Kidney capillary endothelial cell (primary cell): Measurements from ENCODE around the gene SNRPD3.
"Not testable (repeated sequence)": the region's sequence is repeated elsewhere in the genome, so short reads cannot be mapped to it uniquely, and the experiment has no call there.

Experiments used
- DNase-seq: peaks from one replicate; pipeline ENCODE4 v3.0.0-alpha.2; 2018; ENCODE audit warnings: low spot score

SNRPD3 gene

DNA sequence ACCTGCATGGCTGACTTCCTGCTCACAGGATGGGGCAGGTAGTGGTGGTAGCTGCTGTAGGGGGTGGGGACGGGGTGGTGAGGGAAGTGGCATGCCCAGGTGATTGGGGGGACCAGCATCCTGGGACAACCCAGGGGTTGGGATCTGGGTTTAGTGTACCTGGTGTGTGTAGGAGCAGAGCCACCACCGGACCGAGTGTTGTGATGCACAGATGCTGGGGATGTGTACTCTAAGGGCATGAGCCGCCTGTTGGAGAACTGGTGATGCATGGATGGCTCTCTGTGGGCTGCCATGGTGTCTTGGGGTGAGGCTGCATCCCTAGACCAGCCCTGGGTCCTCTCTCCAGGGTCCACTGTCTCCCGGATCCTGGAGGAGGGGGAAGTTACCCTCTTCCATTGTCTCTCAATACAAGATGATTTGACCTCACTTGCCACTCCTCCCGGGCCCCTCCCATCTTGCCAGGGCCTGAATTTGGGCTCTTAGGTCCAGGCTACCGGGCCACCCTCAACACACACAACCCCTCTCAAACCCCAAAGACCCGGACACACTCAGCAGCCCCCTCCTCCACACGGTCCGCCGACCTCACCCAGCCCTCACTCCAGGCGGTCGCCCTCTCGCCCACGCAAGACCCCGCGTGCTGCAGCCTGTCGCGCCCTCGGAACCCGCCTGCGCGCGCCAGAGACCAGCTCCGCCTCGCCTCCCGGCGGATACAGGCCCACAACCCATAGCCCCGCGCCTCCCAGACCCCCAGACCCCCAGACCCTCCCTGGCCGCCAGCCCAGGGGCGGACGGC lies 36.5 kb downstream of the SNRPD3 start:
- peak; percentile 10 for DNase-seq

DNA sequence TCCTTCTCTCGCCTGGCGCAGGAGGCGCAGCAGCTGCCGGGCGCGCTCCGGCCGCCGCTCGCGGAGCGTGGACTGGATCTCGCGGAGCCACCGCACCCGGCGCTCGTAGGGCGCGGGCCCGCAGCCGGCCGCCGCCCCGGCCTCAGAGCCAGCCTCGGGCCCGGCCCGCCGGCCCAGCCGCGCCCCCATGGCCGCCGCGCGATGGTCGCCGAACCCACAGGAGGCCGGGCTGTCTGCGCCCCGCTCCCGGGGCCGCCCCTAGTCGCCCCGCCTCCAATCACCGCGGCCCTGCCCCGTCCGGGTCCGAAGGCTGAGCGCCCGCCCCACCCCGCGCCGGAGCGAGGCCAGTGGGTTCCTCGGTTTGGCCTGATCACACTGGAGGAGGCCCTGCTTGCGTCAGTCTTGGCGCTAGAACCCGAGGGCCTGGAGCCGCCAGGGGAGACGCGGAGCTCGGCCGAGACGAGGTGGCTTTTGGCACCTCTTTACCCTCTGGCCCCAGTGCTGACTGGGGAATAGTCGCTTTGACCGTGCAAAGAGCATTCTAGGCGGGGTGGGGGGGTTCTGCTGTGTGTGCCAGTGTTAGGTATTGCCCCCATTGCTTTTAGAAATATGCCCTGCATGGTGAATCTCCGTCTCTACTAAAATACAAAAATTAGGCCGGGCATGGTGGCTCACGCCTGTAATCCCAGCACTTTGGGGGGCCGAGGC lies 37.2 kb downstream of the SNRPD3 start, which contains the start of gene LRRC75B:
Gene LRRC75B, minus strand, starts transcription at position 223 of the 708 bp plus-strand sequence. Its CDS starts 34 bp downstream, at position 189.
- peak; percentile 53 for DNase-seq

DNA sequence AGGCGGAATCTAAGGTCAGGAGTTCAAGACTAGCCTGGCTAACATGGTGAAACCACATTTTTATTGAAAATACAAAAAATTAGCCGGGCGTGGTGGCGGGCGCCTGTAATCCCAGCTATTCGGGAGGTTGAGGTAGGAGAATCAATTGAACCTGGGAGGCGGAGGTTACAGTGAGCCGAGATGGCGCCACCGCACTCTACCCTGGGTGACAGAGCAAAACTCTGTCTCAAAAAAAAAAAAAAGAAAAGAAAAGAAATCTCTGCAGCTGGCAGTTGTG lies 37.7 kb downstream of the SNRPD3 start:
- not testable (repeated sequence) for DNase-seq

DNA sequence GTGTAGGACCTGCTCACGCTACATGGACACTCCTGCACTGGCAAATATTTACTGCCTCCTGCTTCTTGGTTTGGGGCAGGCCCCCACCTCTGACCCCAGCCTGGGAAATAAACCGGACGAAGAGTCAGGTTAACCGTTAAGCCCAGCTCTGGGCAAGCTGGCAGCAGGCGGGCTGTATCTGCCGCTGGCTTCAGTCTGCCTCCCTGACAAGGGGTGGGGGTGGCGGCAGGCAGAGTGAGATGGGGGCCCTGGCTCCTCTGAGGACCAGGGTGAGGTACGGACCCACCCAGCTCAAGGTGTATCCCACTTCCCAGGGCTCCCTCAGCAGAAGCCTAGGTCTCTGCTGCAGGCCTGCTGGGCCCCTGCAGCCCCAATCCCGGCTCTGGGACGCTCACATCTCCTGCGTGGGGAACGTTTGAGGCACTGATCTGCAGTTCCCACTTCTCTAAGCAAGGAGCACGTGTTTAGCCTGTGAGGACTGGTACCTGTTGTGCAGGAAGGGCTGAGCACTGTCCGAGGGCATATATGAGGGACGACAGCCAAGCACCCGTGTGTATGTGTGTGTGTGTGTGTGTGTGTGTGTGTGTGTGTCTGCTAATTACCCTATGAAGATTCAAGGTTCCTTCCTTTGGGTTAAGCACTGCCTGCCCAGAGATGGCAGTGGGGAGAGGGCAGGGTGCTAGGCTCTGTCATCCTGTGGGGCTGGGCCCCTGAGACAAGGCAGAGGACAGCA lies 38.2 kb downstream of the SNRPD3 start:
- no peak for DNase-seq

DNA sequence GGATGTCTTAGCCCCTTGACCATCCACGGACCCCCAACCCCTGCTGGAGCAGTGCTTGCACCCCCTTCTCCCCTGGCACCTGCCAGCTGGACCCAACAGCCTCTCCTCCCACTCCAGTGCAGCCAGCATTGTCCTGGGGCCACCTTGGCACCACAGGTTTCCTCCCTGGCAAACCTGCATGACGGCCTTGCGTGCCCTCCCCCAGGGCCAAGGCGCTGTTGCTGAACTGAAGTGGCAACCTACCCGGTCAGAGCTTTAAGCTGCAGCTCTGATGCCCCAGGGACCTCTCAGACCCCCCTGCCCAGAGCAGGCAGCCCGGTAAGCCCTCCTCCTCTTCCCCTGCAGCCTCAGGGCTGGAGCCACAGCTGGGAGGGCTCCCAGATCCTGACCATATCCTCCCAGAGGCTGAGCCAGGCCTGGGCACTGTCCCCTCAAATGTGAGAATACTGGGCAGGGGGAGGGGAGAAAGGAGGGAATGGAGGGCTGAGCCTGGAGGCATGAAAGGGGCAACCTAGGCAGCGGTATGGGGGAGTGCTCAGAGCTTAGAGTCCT lies 38.8 kb downstream of the SNRPD3 start:
- DNase-seq = no peak

DNA sequence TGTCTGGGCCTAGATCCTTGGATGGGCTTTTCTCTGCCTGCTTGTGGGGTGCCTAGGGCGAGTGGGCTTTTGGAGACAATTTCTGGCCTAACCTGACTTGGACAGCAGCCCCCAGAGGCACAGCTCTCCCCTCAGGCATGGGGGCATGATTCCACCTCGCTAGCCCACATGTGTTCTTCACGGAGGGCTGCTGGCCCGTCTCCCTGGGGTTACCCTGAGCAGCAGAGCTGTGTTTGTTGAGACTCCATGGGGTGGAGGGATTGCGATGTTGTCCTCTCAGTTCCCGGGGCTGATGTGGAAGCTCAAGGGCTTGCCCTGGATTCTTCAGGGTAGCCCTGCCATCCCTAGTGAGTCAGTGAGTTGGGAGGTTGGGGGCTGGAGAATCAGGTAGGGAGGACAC lies 39.4 kb downstream of the SNRPD3 start:
- DNase-seq = no peak

DNA sequence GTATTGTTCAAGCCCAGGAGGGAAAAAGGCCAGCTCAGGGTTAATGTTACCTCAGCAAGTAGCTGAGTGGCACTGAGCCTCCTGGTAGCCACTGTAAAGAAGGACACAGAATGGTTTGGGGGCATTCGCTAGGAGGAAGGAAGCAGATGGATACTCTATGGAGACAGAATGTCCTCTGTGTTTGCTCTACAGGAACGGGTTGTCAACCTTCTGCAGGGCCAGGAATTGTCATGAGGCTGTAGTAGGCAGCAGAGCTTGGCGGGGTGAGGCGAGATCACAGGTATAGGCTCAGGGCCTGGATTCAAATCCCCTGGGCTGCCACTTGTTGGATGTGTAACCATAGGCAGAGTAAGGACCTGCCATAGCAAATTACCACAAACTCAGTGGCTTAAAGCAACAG lies 40.1 kb downstream of the SNRPD3 start:
- no peak for DNase-seq

DNA sequence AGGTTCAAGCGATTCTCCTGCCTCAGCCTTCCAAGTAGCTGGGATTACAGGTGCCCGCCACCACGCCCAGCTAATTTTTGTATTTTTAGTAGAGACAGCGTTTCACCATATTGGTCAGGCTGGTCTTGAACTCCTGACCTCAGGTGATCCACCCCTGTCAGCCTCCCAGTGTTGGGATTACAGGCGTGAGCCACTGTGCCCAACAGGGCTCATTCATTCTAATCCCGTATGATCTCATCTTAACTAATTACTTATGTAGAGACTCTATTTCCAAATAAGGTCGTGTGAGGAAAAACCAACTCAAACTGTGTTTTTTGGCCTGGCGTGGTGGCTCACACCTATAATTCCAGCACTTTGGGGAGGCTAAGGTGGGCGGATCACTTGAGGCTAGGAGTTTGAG lies 41.3 kb downstream of the SNRPD3 start:
- not testable (repeated sequence) for DNase-seq

DNA sequence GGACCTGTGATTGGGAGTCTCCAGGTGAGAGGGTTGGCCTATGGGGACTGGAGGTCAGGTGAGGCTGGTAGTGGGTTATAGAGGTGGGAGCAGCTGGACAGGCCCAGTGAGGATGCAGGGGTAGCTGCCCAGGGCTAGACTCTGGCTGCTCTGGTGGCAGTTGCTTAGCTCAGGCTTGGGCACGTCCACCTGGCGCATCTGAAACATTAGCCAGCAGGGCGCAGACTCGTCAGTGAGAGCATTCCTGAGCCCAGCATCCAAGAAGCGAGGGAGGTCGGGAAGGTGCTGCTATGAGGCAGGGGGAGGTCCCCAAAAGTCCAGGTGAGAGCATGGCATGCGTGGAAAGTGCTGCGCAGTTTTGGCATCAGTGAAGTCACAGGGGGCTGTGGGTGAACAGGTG lies 43.7 kb downstream of the SNRPD3 start:
- DNase-seq = no peak

DNA sequence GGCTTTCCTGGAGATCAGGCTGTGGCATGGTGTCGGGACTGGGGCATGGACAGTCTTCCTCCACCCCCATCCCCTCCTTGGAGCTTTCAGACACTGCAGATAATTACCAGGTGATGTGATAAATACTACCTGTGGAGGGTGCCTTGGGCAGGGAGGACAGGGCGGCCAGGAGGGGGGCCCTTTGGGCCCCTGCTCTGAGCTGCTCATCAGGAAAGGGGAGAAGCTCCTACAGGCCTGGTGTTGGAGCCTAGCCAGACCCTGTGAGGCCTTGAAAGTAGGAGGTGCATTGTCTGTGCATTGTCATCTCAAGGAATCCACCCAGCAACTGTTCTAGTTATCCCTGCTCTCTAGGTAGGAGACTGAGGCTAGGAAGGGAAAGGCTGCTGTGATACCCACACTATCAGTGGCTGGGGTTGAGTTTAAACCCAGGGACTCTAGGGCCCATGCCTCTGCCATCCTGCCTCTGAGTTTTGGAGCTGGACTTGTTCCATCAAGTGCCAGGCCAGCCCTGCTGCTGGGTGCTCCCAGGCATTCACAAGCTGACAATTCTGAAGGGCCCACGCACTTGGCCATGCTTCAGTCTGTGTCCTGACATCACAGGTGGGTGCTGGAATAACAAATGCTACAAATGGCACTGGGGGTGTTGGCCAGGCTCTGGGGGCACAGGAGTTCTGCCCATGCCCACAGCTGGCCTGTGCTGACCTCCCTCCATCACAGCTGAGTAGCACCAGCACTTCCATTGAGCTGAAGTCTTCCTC lies 44.3 kb downstream of the SNRPD3 start:
- DNase-seq = not testable (repeated sequence)

DNA sequence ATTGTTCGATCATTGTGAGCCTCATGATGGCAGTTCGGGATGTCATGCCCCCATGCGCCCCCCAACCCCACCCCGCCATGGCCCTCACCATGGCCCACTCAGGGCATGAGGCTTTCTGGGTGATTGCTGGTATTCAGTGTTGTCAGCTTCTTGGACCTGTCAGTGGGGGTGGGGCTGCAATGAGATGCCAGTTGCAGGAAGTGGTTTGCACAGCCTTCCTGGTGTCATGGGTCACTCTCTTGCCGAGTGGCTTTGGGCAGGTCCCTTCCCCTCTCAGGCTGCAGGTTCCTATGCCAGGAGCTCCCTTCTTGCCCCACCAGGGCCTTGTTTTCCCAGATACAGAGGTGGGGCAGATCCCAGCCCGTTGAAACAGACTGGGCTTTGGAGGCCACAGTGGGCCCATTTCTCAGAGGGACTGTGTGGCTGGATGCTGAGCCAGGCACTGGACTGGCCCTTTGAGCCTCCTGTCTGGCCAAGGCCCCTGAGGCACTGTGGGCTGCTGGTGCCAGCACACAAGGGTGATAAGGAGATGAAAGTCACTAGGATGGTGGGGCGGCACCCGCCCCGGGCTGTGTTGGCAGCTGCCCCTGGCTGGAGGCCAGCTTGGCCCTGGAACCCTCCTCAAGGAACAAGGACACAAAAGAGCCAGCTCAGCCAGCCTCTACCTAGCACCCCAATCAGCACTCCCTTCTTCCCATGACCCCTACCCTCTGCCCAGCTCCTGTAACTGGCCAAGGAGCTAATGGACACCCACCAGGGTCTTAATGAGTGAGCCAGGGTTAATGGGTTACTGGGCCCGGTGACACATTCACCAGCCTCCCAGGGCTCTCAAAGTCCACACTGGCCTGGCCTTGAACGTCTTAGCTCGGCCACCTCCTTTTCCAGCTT lies 45.7 kb downstream of the SNRPD3 start:
- no peak for DNase-seq

DNA sequence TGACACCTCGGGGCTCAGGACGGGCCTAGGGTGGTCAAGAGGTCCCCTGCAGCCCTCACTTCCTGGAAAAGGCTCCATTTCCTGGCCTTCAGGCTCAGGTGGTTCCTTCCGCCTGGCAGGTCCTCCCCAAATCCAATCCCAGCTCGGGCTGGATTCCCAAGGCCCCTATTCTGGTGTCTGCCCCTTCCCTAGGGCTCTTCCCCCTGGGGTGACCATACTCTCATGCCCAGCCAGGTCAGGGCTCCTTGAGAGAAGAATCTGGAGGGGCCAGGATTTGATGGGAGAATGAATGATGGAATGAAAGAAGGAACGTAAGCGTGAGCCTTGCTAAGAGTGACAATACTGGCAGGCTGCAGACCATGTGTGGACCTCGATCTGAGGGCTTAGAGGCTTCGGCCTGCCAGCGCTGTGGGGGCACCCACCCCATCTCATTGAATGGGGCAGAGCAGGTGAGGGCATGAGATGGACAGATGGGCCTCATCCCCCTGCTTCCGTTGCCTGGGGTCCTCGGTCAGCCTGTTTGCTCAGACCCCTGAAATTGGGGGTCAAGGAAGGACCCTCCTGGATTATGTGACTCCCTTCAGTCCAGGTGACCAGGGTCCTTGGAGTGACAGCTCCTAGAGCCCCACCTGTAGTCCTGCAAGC lies 46.4 kb downstream of the SNRPD3 start:
- DNase-seq = not testable (repeated sequence)

DNA sequence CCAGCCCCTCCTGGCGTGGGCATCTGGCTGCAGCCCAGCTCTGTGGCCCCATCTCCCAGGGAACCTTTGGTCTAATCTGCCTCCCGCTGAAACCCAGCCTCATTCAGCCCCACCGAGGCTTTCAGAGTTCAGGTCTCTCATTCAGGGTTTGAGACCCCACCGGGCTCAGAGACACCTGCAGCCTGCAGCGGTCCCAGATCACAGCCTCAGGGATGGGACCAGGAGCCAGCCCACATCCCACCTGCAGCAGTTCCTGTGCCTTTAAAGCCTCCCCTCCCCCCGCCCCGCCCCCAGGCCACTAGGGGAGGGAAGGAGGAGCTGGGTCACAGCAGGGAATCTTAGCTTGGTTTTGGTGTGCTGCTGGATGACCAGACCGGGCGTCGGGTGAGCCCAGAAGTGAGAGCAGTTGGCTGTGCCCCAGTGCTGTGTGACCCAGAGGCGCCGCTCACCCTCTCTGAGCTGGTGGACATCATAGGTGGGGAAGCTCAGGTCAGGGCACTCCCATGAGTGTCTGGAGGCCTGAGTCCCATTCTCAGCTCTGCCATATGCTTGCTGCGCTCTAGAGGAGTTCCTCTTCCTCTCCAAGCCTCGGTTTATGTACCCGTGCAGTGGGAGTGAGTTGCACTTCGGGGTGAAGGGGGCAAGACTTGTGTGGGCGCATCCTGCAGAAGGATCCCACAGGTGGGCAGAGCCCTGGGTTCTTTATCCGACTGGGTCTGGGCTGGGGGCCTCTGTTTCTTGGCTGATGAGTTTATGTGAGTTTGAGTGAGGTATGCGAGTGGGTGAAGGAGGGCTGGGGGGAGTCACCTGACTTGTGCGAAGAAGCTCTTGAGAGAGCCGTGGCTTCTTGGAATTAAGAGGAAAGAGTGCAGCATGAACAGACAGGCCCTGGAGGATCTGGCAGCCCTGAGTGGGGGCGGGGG lies 47.3 kb downstream of the SNRPD3 start, which contains the start of gene GGT1:
Gene GGT1, plus strand, starts transcription at position 347 of the 923 bp plus-strand sequence. CDS start 7,889 bp downstream, outside the sequence.
- DNase-seq = not testable (repeated sequence)

DNA sequence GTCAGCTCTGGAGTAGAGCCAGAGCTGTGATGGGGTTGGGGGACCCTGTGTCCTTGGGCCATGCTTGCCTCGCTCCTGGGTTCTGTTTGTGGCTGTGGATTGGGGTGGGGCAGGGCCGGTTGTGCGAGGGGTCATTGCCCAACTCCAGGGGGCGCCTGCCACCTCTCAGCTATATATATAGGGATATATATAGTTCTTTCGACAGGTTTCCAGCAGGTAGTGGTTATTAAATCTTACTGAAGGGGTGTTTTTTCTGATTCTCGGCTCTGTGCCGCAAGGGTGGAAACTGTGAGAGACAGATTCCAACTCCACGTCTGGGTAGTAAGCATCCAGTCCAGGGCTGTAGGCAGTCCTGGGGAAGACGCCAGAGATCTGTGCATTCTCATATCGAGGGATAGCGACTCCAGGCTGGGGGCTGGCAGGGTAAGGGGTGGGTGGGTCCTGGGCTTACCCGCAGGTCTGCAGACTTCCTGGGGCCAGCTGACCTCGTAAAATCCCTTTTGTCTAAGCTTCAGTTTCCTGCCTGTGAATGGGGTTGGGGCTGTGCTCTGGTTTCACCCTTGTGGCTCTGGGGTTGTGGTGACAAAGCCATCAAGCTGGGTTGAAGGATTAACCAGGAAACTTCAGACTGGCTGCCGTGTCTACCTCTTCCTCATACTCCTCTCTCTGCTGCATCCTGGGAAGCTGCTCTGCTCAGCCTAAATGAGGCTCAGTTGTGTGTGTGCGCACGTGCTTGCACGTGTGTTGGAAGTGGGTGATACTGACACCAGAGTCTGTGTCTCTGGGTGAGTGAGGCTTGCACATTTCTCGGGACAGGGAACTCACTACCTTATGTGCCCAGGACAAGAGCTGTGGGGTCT lies 48.2 kb downstream of the SNRPD3 start:
- peak; percentile 17 for DNase-seq

DNA sequence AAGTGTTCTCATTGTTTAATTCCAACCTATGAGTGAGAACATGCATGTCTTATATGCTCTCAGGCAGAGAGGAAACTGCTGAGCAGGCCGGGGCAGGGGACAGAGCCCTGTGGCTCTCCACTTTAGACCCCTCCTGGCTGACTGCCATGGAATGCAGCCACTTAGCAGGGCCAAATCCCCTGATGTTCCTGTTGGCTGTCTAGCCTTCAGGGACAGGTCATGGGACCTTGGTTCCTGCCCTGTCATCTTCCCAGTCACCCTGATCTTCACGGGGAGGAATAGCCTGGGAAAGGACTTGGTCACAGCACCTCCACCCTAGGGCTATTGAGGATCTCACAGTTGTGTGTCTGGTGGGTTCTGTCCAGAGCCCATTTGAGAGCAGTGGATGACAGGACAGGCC lies 50.5 kb downstream of the SNRPD3 start:
- not testable (repeated sequence) for DNase-seq

DNA sequence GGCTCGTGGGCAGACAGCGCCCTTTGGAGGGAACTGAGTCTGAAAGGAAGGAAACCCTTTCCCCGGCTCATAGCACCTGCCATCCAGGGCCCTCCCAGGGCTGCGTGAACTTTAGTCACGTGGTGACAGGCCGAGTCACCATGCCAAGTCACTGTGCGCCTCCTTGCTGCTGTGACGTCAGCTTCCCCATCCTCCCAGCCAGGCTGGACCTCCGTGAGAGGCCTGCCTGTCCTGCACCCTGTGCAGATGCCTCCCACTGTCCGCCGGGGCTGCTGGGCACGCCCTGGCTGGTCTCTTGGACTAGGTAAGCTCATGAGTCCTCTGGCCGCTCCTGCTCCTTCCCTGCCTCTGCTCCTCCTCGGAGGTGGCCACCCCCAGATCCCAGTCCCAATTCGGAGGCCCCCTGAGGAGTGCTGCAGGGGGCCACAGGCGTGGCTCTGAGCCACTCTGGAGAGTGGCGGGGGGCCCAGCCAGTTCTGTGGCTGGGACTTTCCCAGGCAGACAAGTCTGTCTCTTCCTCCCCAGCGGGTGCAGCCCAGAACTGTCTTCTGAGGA lies 51.7 kb downstream of the SNRPD3 start:
- DNase-seq = peak; percentile 21

DNA sequence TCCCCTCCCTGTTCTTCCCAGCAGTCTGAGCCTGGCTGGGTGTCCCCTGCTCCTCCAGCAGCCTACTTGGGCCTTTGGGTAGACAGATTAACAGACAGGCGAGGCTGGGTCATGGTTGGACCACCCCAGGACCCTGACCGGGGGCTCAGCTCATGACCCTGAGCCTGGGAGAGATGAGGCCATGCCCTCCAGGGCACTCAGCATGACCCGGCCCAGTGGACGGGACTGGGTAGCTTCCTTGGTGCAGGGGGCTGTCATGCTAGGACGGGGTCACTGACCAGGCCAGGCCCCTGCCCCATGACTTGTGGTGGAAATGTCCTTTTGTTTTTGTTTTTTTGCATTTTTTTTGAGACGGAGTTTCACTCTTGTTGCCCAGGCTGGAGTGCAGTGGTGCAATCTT lies 52.5 kb downstream of the SNRPD3 start:
- DNase-seq = not testable (repeated sequence)

DNA sequence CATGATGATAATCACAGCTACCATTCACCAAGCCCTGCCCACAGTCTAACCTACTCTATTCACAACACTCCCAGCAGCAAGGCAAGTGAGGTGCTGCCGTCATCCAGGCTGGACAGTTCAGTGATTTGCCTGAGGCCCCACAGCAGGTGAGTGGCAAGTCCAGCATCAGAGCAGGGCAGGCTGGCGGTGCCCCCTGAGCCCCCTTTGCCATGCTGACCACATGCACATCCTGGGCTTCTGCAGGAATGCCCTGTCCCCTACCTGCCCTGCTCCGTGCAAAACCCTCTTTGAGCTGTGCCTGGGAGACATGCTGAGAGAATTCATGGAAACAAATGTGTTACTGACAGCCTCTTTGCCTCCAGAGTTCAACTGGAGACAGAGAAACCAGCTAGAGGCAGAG lies 54.1 kb downstream of the SNRPD3 start:
- not testable (repeated sequence) for DNase-seq
